ENCODE results near the gene SIRT6. TPM values are rescaled to one million over a fixed set of nuclear protein-coding genes. Genes with fewer than 3 reads are reported as not detected.

The SIRT6 gene
- polyA plus RNA-seq, 3 donors: 0.57 to 50.3 (median 1.2) TPM

DNA sequence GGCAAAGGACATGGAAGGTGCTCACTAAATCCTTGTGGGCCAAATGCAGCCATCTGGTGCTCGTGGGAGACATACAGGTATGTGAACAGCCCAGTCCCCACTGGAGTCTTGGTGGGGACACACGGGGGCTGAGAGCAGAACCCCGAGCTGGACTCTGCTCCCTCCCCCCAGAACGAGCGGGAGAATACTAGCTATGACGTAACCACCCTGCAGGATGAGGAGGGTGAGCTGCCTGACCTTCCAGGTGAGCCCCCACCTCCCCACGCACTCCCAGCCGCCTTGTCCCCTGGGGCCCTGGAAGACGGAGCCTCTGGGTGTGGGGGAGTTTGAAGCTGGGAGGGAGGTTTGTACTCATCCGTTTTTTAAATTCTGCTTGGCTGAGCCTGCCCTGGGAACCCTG is 33.4 kb upstream of the SIRT6 start:
- Mint-ChIP-seq H3K27me3 (ENCODE audit: low read depth in 3 of 3) (peaks cover 0 to 4% (median 2%) of the 10 kb centered on the region in 3 donors), H3K4me1 (no peaks in the 10 kb centered on the region), H3K4me3 (no peak overlapping the region), H3K9me3 (peaks cover 2 to 14% (median 6%) of the 10 kb centered on the region in 7 donors), H3K36me3 (no peaks in the 10 kb centered on the region), H3K27ac (no peak overlapping the region)
- H3K9ac ChIP-seq (ENCODE audit: insufficient read depth, low read length, poor library complexity, severe bottlenecking): no peak overlapping the region
- intact Hi-C loops (cut with micrococcal nuclease): no loop called here
- no peak overlapping the region for H3K27ac ChIP-seq (ENCODE audit: low read depth in 1 of 2, low read length in 2 of 2)
- H4K20me1 ChIP-seq (ENCODE audit: insufficient read depth, low read length): no peaks in the 10 kb centered on the region
- no peaks in the 10 kb centered on the region for H3K36me3 ChIP-seq (replicated peaks in 1 of 2; ENCODE audit: control insufficient read depth in 1 of 2, insufficient read depth in 2 of 2, low read length in 2 of 2)
- H3K27me3 ChIP-seq (ENCODE audit: control insufficient read depth in 2 of 2, insufficient read depth in 2 of 2, low read length in 2 of 2): no peaks in the 10 kb centered on the region
- peaks cover 4 to 9% of the 10 kb centered on the region in 2 donors for H3K9me3 ChIP-seq (replicated peaks in 1 of 2; ENCODE audit: control insufficient read depth in 1 of 2, insufficient read depth in 1 of 2, low read length in 2 of 2)
- no peak for DNase-seq
- WGBS (ENCODE audit: insufficient coverage): 80% methylated on average over 2 of the region's 10 CpGs
- no peak overlapping the region for H3K4me3 ChIP-seq (replicated peaks in 1 of 3; ENCODE audit: low read depth in 2 of 3, low read length in 3 of 3)
- H2AFZ ChIP-seq (ENCODE audit: insufficient read depth, low read depth, low read length, poor library complexity, severe bottlenecking): no peak overlapping the region
- TF ChIP-seq, protein P1, sequence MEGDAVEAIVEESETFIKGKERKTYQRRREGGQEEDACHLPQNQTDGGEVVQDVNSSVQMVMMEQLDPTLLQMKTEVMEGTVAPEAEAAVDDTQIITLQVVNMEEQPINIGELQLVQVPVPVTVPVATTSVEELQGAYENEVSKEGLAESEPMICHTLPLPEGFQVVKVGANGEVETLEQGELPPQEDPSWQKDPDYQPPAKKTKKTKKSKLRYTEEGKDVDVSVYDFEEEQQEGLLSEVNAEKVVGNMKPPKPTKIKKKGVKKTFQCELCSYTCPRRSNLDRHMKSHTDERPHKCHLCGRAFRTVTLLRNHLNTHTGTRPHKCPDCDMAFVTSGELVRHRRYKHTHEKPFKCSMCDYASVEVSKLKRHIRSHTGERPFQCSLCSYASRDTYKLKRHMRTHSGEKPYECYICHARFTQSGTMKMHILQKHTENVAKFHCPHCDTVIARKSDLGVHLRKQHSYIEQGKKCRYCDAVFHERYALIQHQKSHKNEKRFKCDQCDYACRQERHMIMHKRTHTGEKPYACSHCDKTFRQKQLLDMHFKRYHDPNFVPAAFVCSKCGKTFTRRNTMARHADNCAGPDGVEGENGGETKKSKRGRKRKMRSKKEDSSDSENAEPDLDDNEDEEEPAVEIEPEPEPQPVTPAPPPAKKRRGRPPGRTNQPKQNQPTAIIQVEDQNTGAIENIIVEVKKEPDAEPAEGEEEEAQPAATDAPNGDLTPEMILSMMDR (IDR thresholded peaks at IDR 0.05): no peak
- no peak overlapping the region for H3K4me2 ChIP-seq (replicated peaks; ENCODE audit: extremely low read depth, low read length, poor library complexity, severe bottlenecking)
- H3K4me1 ChIP-seq (ENCODE audit: control insufficient read depth in 1 of 2, insufficient read depth in 2 of 2, low read length in 2 of 2): no peaks in the 10 kb centered on the region
- H3K79me2 ChIP-seq (ENCODE audit: insufficient read depth, low read length): no peaks in the 10 kb centered on the region

DNA sequence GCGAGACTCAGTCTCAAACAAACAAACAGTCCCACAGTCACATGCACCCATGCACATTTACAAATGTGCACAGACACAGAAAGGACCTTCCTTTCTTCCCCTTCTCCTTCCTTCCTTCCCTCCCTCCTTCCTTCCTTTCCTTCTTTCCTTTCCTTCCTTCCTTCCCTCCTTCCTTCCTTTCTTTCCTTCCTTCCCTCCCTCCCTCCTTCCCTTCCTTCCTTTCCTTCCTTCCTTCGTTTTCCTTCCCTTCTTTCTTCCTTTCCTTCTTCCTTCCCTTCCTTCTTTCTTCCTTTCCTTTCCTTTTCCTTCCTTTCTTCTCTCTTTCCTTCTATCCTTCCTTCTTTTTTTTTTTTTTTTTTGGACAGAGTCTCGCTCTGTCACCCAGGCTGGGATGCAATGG is 30.8 kb upstream of the SIRT6 start:
- H3K4me1 Mint-ChIP-seq: no peaks in the 10 kb centered on the region
- Histone ChIP-seq H2AFZ (ENCODE audit: insufficient read depth, low read depth, low read length, poor library complexity, severe bottlenecking) (no peak overlapping the region), H3K79me2 (ENCODE audit: insufficient read depth, low read length) (no peaks in the 10 kb centered on the region), H3K9ac (ENCODE audit: insufficient read depth, low read length, poor library complexity, severe bottlenecking) (no peak overlapping the region), H3K4me2 (replicated peaks; ENCODE audit: extremely low read depth, low read length, poor library complexity, severe bottlenecking) (no peak overlapping the region), H3K9me3 (replicated peaks in 1 of 2; ENCODE audit: control insufficient read depth in 1 of 2, insufficient read depth in 1 of 2, low read length in 2 of 2) (peaks cover 4 to 9% of the 10 kb centered on the region in 2 donors), H3K4me3 (replicated peaks in 1 of 3; ENCODE audit: low read depth in 2 of 3, low read length in 3 of 3) (no peak overlapping the region), H3K4me1 (ENCODE audit: control insufficient read depth in 1 of 2, insufficient read depth in 2 of 2, low read length in 2 of 2) (no peaks in the 10 kb centered on the region), H4K20me1 (ENCODE audit: insufficient read depth, low read length) (no peaks in the 10 kb centered on the region), H3K36me3 (replicated peaks in 1 of 2; ENCODE audit: control insufficient read depth in 1 of 2, insufficient read depth in 2 of 2, low read length in 2 of 2) (no peaks in the 10 kb centered on the region), H3K27ac (ENCODE audit: low read depth in 1 of 2, low read length in 2 of 2) (no peak overlapping the region), H3K27me3 (ENCODE audit: control insufficient read depth in 2 of 2, insufficient read depth in 2 of 2, low read length in 2 of 2) (no peaks in the 10 kb centered on the region)
- no peak overlapping the region for H3K27ac Mint-ChIP-seq
- intact Hi-C loops (cut with micrococcal nuclease): no loop called here
- TF ChIP-seq, protein P1 (IDR thresholded peaks at IDR 0.05): no peak
- H3K9me3 Mint-ChIP-seq: peaks cover 2 to 12% (median 6%) of the 10 kb centered on the region in 7 donors
- no peaks in the 10 kb centered on the region for H3K36me3 Mint-ChIP-seq
- H3K4me3 Mint-ChIP-seq: no peak overlapping the region
- peaks cover 2 to 3% (median 3%) of the 10 kb centered on the region in 3 donors for H3K27me3 Mint-ChIP-seq (ENCODE audit: low read depth in 3 of 3)
- no peak for DNase-seq
- WGBS (ENCODE audit: insufficient coverage): 71% methylated on average over 2 of the region's 3 CpGs

Data from CD14-positive monocyte (primary cell).